Measurements from ENCODE around the gene RAPGEF4. TPM values are rescaled to one million over a fixed set of nuclear protein-coding genes. Genes with fewer than 3 reads are reported as not detected.

The RAPGEF4 gene
- total RNA-seq, 1 experiment from 2014 or later: 0.59 TPM

DNA sequence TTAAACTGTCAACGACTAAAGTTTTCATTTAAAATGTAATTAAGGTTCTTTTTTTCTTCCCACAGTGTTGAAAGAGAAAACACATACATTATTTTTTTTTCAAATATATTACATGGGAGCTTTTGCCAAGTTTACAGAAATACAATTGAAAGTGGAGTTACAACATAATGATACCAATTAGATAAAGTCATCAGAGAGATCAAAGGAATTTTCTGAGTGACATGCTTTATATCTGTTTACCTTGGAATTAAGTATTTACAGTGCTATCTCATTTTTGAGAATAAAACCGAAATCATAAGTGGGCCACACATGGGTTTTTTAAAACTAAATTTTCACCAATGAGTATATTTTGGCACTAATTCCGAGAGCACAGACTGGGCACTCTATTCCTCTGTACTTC, 165.2 kb downstream of the RAPGEF4 start:
- ATAC-seq (no peak), DNase-seq (ENCODE audit: low read depth, low spot score) (no peak)
- no peak for TF ChIP-seq CEBPB (IDR thresholded peaks at IDR 0.05; ENCODE audit: low read depth)
- no peak for TF ChIP-seq POLR2AphosphoS5 (IDR thresholded peaks at IDR 0.05; ENCODE audit: low read depth, low read length)
- no peak for TF ChIP-seq EZH2 (IDR thresholded peaks at IDR 0.05)
- TF ChIP-seq RAD21 (IDR thresholded peaks at IDR 0.05; ENCODE audit: low read depth): no peak
- no peak for TF ChIP-seq CBX3 (IDR thresholded peaks at IDR 0.05; ENCODE audit: low read depth)
- no peak for TF ChIP-seq EGR1 (IDR thresholded peaks at IDR 0.05; ENCODE audit: low read depth)
- no peak for TF ChIP-seq ZFX (IDR thresholded peaks at IDR 0.05)
- no peak for TF ChIP-seq SP1 (IDR thresholded peaks at IDR 0.05; ENCODE audit: low read depth)
- TF ChIP-seq JUND (IDR thresholded peaks at IDR 0.05): no peak
- TF ChIP-seq, protein P1, sequence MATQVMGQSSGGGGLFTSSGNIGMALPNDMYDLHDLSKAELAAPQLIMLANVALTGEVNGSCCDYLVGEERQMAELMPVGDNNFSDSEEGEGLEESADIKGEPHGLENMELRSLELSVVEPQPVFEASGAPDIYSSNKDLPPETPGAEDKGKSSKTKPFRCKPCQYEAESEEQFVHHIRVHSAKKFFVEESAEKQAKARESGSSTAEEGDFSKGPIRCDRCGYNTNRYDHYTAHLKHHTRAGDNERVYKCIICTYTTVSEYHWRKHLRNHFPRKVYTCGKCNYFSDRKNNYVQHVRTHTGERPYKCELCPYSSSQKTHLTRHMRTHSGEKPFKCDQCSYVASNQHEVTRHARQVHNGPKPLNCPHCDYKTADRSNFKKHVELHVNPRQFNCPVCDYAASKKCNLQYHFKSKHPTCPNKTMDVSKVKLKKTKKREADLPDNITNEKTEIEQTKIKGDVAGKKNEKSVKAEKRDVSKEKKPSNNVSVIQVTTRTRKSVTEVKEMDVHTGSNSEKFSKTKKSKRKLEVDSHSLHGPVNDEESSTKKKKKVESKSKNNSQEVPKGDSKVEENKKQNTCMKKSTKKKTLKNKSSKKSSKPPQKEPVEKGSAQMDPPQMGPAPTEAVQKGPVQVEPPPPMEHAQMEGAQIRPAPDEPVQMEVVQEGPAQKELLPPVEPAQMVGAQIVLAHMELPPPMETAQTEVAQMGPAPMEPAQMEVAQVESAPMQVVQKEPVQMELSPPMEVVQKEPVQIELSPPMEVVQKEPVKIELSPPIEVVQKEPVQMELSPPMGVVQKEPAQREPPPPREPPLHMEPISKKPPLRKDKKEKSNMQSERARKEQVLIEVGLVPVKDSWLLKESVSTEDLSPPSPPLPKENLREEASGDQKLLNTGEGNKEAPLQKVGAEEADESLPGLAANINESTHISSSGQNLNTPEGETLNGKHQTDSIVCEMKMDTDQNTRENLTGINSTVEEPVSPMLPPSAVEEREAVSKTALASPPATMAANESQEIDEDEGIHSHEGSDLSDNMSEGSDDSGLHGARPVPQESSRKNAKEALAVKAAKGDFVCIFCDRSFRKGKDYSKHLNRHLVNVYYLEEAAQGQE (IDR thresholded peaks at IDR 0.05; ENCODE audit: low read depth): no peak
- no peak for TF ChIP-seq YY1 (IDR thresholded peaks at IDR 0.05; ENCODE audit: extremely low read depth, insufficient replicate concordance, low read depth, low read length)
- TF ChIP-seq SIN3A (IDR thresholded peaks at IDR 0.05; ENCODE audit: low read depth): no peak
- H3K4me1 ChIP-seq (ENCODE audit: control insufficient read depth in 1 of 2, insufficient read depth in 2 of 2, low read length in 2 of 2): no peaks in the 10 kb centered on the region
- H2AFZ ChIP-seq (ENCODE audit: low read depth, low read length, poor library complexity, severe bottlenecking): no peak overlapping the region
- H3K9ac ChIP-seq (ENCODE audit: low read length): no peak overlapping the region
- H3K4me3 ChIP-seq (replicated peaks in 1 of 2; ENCODE audit: low read depth in 1 of 2, low read length in 2 of 2): no peak overlapping the region
- H3K9me2 ChIP-seq (ENCODE audit: insufficient read depth): no peaks in the 10 kb centered on the region
- ChIA-PET CTCF (no interaction called here), RAD21 (ENCODE audit: low non-redundant PET in 1 of 2, low total read pairs in 2 of 2, uncharacterized antibody in 2 of 2, unreplicated experiment in 2 of 2) (no interaction called here), POLR2A (no interaction called here)
- no peaks in the 10 kb centered on the region for H3K9me3 ChIP-seq (ENCODE audit: control insufficient read depth in 1 of 2, insufficient read depth in 1 of 2, low read depth in 1 of 2, low read length in 2 of 2)
- H3K79me2 ChIP-seq (ENCODE audit: insufficient read depth, low read length): no peaks in the 10 kb centered on the region
- H3K36me3 ChIP-seq (ENCODE audit: control insufficient read depth in 1 of 2, insufficient read depth in 2 of 2, low read length in 2 of 2): no peaks in the 10 kb centered on the region
- H3K27ac ChIP-seq (ENCODE audit: low read depth, low read length): no peak overlapping the region
- BruUV-seq (replicated peaks): no TSS peak
- H3K4me2 ChIP-seq (ENCODE audit: low read length): no peak overlapping the region
- intact Hi-C loops (cut with micrococcal nuclease): no loop called here
- H3K27me3 ChIP-seq (ENCODE audit: insufficient read depth, low read length): peaks cover 22% of the 10 kb centered on the region
- H4K20me1 ChIP-seq (ENCODE audit: insufficient read depth): no peaks in the 10 kb centered on the region
